MCF 10A (cell line): ENCODE results near the gene GPN2. TPM values are rescaled to one million over a fixed set of nuclear protein-coding genes. Genes with fewer than 3 reads are reported as not detected.
A peak's percentile ranks its signal among the peaks of the same experiment; 100 is the strongest.

Experiments used
- BruUV-seq: library from RNA; stranded (reverse); fragments of 400-500 nt; replicated peaks from 2 replicates; lab custom pipeline; 2021; lab: Mats Ljungman, UMichigan
- CTCF ChIA-PET: fragments of 300-600 bp; sonication (Branson Sonifier 250); formaldehyde crosslinking; extraction: SDS; loops from one replicate; lab custom pipeline; 2021; ENCODE audit warnings: antibody characterized with exemption, inconsistent platforms; lab: Yijun Ruan, JAX
- POLR2A ChIA-PET: fragments of 300-600, 350-650 bp; sonication (Branson Sonifier 250); formaldehyde crosslinking; extraction: SDS; loops from one replicate; lab custom pipeline; 2020; ENCODE audit warnings: antibody characterized with exemption, inconsistent platforms; lab: Yijun Ruan, JAX
- DNase-seq: peaks from one replicate; pipeline ENCODE4 v3.0.0-alpha.2; 2018; ENCODE audit not compliant: unreplicated experiment
- H3K27ac Mint-ChIP-seq: one replicate; pipeline ENCODE4 v1.8.0; 2022; ENCODE audit warnings: mild to moderate bottlenecking, low read depth, mixed read lengths; ENCODE audit not compliant: unreplicated experiment
- H3K27me3 Mint-ChIP-seq: one replicate; pipeline ENCODE4 v1.8.0; 2022; ENCODE audit warnings: mixed read lengths; ENCODE audit not compliant: insufficient read depth, unreplicated experiment
- H3K36me3 Mint-ChIP-seq: one replicate; pipeline ENCODE4 v1.8.0; 2022; ENCODE audit warnings: mild to moderate bottlenecking, moderate library complexity, mixed read lengths; ENCODE audit not compliant: insufficient read depth, unreplicated experiment
- H3K4me1 Mint-ChIP-seq: one replicate; pipeline ENCODE4 v1.8.0; 2022; ENCODE audit warnings: mixed read lengths; ENCODE audit not compliant: insufficient read depth, unreplicated experiment
- H3K4me3 Mint-ChIP-seq: one replicate; pipeline ENCODE4 v1.8.0; 2022; ENCODE audit warnings: mild to moderate bottlenecking, moderate library complexity, mixed read lengths; ENCODE audit not compliant: unreplicated experiment
- H3K9me3 Mint-ChIP-seq: one replicate; pipeline ENCODE4 v1.8.0; 2022; ENCODE audit warnings: mixed read lengths; ENCODE audit not compliant: unreplicated experiment
- intact Hi-C: fragments of 100-400 bp; cut with micrococcal nuclease; formaldehyde crosslinking; loops from 2 replicates; pipeline ENCODE4 v1.14.1; 2022
- total RNA-seq: library from RNA; stranded (reverse); gene quantifications from 2 replicates; pipeline ENCODE4 v1.2.3, GENCODE V29; 2022
- TF ChIP-seq, protein P1 (sequence below): fragments of 200-600 bp; IDR thresholded peaks from one replicate; pipeline ENCODE4 v1.8.0; 2022; ENCODE audit warnings: antibody characterized with exemption, mild to moderate bottlenecking; ENCODE audit not compliant: unreplicated experiment

Gene GPN2
- total RNA-seq, 1 experiment from 2014 or later: 39.7 TPM

DNA sequence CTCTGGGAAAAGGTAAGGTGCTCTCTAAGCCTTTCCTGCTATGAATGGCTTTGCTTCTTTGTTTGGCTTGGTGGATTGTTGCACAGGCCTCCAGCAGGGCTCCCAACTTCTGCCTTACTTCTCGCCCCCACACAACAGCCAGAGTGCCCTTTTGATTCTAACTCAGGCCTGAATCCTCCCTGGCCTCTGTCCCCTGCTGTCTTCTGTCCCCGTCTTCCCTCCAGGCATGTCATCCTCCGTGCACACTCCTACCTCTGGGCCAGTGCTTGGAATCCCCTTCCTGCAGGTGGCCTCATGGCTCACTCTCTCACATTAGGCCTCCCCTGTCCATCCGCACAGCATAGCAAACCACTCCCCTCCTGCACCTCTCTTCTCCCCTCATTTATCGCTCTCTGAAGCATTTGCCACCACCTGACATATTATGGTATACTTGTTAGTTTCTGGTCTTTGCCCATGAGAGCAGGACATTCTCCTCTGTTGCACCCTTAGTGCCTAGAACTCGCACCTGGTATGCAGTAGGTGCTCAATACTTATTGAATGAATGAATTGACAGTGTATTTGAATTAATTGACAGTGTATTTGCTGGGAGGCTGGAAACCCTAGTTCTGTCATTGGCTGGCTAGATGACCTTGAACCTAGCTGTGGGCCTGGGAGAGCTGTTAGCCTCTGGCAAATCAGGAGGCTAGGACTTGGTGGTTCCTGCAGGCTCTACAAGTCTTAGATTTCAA is 60.7 kb downstream of the GPN2 start:
- H3K4me3 Mint-ChIP-seq: peak overlapping the region; percentile 14
- ChIA-PET POLR2A (interaction anchor here (0.6 to 1.9 kb wide), 4 partner anchors 36 to 131 kb away, joined by 3 to 6 read pairs (median 4); no protein-coding TSS in a partner anchor), CTCF (interaction anchor here (0.8 to 1.9 kb wide), 3 partner anchors 68 to 228 kb away, joined by 3 to 6 read pairs (median 4); no protein-coding TSS in a partner anchor)
- intact Hi-C loops: no loop called here
- H3K27ac Mint-ChIP-seq: no peak overlapping the region
- no peaks in the 10 kb centered on the region for H3K9me3 Mint-ChIP-seq
- DNase-seq: no peak
- peaks cover 3% of the 10 kb centered on the region for H3K36me3 Mint-ChIP-seq
- H3K4me1 Mint-ChIP-seq: peaks cover 20% of the 10 kb centered on the region
- no TSS peak for BruUV-seq
- TF ChIP-seq, protein P1, sequence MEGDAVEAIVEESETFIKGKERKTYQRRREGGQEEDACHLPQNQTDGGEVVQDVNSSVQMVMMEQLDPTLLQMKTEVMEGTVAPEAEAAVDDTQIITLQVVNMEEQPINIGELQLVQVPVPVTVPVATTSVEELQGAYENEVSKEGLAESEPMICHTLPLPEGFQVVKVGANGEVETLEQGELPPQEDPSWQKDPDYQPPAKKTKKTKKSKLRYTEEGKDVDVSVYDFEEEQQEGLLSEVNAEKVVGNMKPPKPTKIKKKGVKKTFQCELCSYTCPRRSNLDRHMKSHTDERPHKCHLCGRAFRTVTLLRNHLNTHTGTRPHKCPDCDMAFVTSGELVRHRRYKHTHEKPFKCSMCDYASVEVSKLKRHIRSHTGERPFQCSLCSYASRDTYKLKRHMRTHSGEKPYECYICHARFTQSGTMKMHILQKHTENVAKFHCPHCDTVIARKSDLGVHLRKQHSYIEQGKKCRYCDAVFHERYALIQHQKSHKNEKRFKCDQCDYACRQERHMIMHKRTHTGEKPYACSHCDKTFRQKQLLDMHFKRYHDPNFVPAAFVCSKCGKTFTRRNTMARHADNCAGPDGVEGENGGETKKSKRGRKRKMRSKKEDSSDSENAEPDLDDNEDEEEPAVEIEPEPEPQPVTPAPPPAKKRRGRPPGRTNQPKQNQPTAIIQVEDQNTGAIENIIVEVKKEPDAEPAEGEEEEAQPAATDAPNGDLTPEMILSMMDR: no peak
- H3K27me3 Mint-ChIP-seq: no peaks in the 10 kb centered on the region

DNA sequence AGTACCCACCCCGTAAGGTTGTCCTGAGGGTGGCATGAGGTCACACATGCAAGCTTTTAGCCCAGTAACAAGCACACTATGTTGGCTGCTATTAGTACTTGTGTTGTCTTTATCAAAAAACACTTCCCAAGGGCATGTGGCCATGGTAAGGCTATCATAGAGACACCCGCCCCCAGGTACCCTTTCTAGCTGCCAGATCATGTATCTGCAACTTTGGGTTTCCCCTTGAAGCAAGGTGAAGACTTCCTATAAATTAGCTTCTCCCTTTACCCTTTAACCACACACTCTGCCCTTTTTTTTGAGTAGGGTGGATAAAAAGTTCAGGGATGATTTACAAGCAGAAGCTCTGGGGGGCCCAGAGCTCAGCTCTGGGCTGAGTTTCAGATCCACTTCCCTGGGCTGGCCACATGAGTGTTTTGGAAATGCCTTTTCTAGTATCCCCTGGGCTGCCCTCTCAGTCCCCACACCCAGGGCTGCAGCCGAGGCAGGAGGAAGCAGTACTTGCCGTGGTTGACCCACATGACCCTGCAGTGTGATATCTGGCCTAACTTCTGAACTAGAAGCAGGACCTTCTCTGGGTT is 61.6 kb downstream of the GPN2 start:
- Mint-ChIP-seq H3K4me3 (peak overlapping the region; percentile 83), H3K27me3 (no peaks in the 10 kb centered on the region), H3K9me3 (no peaks in the 10 kb centered on the region), H3K4me1 (peaks cover 20% of the 10 kb centered on the region), H3K27ac (peak overlapping the region; percentile 86), H3K36me3 (no peaks in the 10 kb centered on the region)
- CTCF ChIA-PET: interaction anchor here (1.1 to 1.2 kb wide), 2 partner anchors 21 to 227 kb away, joined by 3 read pairs; no protein-coding TSS in a partner anchor
- intact Hi-C loops: no loop called here
- TF ChIP-seq, protein P1: no peak
- DNase-seq: no peak
- BruUV-seq: TSS peak; percentile 18
- POLR2A ChIA-PET: interaction anchor here (0.6 to 1.2 kb wide), 5 partner anchors 12 to 130 kb away, joined by 3 to 4 read pairs (median 4); partner anchors contain the start of gene SFN

DNA sequence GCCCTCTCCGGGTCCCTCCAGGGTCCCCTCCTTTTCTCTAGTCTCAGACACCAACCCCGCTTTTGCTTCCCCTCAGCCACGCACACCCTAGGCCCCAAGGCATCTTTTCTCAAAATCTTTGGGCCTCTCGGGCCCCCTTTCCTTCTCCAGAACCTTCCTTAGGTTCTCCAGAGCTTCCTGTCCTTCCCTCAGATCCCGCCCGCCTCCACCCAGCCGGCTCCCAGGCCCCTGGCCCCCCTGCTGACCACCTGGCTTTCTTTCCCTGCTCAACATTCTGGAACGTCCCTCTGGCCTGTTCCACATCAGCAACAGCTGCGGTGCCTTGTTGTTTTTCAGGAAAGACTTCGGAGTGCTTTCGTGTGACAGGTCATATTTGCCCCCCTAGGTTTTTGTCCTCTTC is 62.4 kb downstream of the GPN2 start:
- TF ChIP-seq, protein P1: no peak
- peaks cover 20% of the 10 kb centered on the region for H3K4me1 Mint-ChIP-seq
- H3K27me3 Mint-ChIP-seq: no peaks in the 10 kb centered on the region
- BruUV-seq: no TSS peak
- POLR2A ChIA-PET: interaction anchor here (0.7 to 0.9 kb wide), 3 partner anchors 35 to 295 kb away, joined by 3 to 4 read pairs (median 3); partner anchors contain the start of gene SFN
- DNase-seq: no peak
- CTCF ChIA-PET: interaction anchor here (1.2 kb wide), 1 partner anchor 21 kb away, joined by 3 read pairs; no protein-coding TSS in a partner anchor
- H3K9me3 Mint-ChIP-seq: no peaks in the 10 kb centered on the region
- H3K27ac Mint-ChIP-seq: peak overlapping the region; percentile 86
- H3K4me3 Mint-ChIP-seq: peak overlapping the region; percentile 83
- intact Hi-C loops: no loop called here
- no peaks in the 10 kb centered on the region for H3K36me3 Mint-ChIP-seq

DNA sequence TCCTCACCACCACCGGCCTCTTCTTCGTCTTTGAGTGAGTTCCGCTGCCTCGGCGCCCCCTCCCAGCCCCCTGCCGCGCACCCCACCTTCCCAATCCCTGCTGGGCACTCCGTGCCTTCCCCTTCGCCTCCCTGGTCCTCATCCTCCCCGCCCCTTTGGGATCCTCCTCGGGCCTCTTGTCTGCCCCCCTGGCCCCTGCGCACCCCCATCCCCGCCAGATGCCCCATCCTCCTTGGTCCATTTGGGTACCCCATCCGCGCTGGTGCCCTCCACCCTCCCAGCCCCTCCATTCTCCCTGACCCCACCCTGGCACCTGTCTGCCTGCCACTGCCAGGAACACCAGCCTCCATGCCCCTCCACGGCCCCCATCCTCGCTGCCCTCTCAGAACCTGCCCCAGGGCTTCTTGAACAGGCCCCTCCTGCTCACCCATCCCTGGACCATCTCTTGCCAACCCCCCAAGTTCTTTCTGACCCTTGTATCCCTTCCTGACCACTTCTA is 62.9 kb downstream of the GPN2 start:
- intact Hi-C loops: no loop called here
- no peaks in the 10 kb centered on the region for H3K36me3 Mint-ChIP-seq
- TF ChIP-seq, protein P1: no peak
- H3K4me1 Mint-ChIP-seq: peaks cover 20% of the 10 kb centered on the region
- POLR2A ChIA-PET: interaction anchor here (0.7 kb wide), 1 partner anchor 56 kb away, joined by 3 read pairs; no protein-coding TSS in a partner anchor
- H3K4me3 Mint-ChIP-seq: peak overlapping the region; percentile 83
- H3K27ac Mint-ChIP-seq: peak overlapping the region; percentile 86
- H3K9me3 Mint-ChIP-seq: no peaks in the 10 kb centered on the region
- DNase-seq: no peak
- CTCF ChIA-PET: no interaction called here
- BruUV-seq: no TSS peak
- H3K27me3 Mint-ChIP-seq: no peaks in the 10 kb centered on the region
